ENCODE results near the gene DZIP3.

DZIP3 gene

GRCh38 chr3:108589081-108589997 lies at the start of gene DZIP3, which contains the start of gene CIP2A:
Gene DZIP3, plus strand, starts transcription at chr3:108589722. Its CDS starts 15,685 bp downstream, at chr3:108605407.
Gene CIP2A, minus strand, starts transcription at chr3:108589438. Its CDS starts 63 bp downstream, at chr3:108589375.
- DNase-seq: peak; percentile 90

GRCh38 chr3:108546247-108546646 lies 43.3 kb upstream of the DZIP3 start:
- DNase-seq (no peak), ATAC-seq (no peak)

More at GRCh38 chr3:108589081-108589997, at the start of gene DZIP3, which contains the start of gene CIP2A:
- peak; percentile 96 for ATAC-seq

GRCh38 chr3:108546692-108547091 lies 42.8 kb upstream of the DZIP3 start:
- DNase-seq: no peak
- ATAC-seq: no peak

- ATAC-seq (no peak), DNase-seq (no peak)
Observed at GRCh38 chr3:108548304-108548703, 41.2 kb upstream of the DZIP3 start.

GRCh38 chr3:108548886-108549285 lies 40.6 kb upstream of the DZIP3 start:
- DNase-seq (no peak), ATAC-seq (no peak)

GRCh38 chr3:108552267-108553159 lies 37.0 kb upstream of the DZIP3 start:
- peak; percentile 28 for ATAC-seq

GRCh38 chr3:108554229-108554628 lies 35.3 kb upstream of the DZIP3 start:
- ATAC-seq (no peak), DNase-seq (no peak)

More at GRCh38 chr3:108552267-108553159, 37.0 kb upstream of the DZIP3 start:
- DNase-seq: no peak

GRCh38 chr3:108554913-108555571 lies 34.5 kb upstream of the DZIP3 start:
- no peak for DNase-seq
- ATAC-seq: no peak

GRCh38 chr3:108555966-108556581 lies 33.4 kb upstream of the DZIP3 start:
- ATAC-seq: no peak
- DNase-seq: no peak

- DNase-seq: no peak
- no peak for ATAC-seq
Observed at GRCh38 chr3:108562565-108562964, 27.0 kb upstream of the DZIP3 start.

GRCh38 chr3:108564564-108564963 lies 25.0 kb upstream of the DZIP3 start:
- ATAC-seq: no peak

GRCh38 chr3:108565506-108565905 lies 24.0 kb upstream of the DZIP3 start:
- DNase-seq: no peak
- ATAC-seq: no peak

More at GRCh38 chr3:108564564-108564963, 25.0 kb upstream of the DZIP3 start:
- DNase-seq: no peak

- ATAC-seq (no peak), DNase-seq (no peak)
Observed at GRCh38 chr3:108566599-108566998, 22.9 kb upstream of the DZIP3 start.

GRCh38 chr3:108569336-108569735 lies 20.2 kb upstream of the DZIP3 start:
- ATAC-seq (no peak), DNase-seq (no peak)

- DNase-seq: no peak
- no peak for ATAC-seq
Observed at GRCh38 chr3:108578064-108578463, 11.5 kb upstream of the DZIP3 start.

GRCh38 chr3:108588601-108589000 lies 921 bp upstream of the DZIP3 start:
- no peak for DNase-seq
- ATAC-seq: no peak

GRCh38 chr3:108589998-108590323 lies 439 bp downstream of the DZIP3 start:
- ATAC-seq: no peak
- DNase-seq: no peak

GRCh38 chr3:108590460-108590859 lies 938 bp downstream of the DZIP3 start:
- ATAC-seq: no peak
- no peak for DNase-seq

- DNase-seq: no peak
- no peak for ATAC-seq
Observed at GRCh38 chr3:108595321-108595720, 5.8 kb downstream of the DZIP3 start.

GRCh38 chr3:108598375-108598774 lies 8.9 kb downstream of the DZIP3 start:
- ATAC-seq (no peak), DNase-seq (no peak)

- ATAC-seq: no peak
- no peak for DNase-seq
Observed at GRCh38 chr3:108599677-108600409, 10.3 kb downstream of the DZIP3 start.

Data from stimulated activated naive CD8-positive, alpha-beta T cell treated with anti-CD3 and anti-CD28 coated beads, Interleukin-15, Interleukin-2, amounts not matched to agents 100 U/mL and 50 U/mL, for 24 hours (primary cell).